HG03342 (cell line): ENCODE data around the gene GATB.

Experiments
- ATAC-seq: cut with Tn5 transposase; IDR thresholded peaks from one replicate; pipeline ENCODE4 v1.9.1; 2021; ENCODE audit warnings: mild to moderate bottlenecking, moderate library complexity; ENCODE audit not compliant: unreplicated experiment

GATB gene, protein sequence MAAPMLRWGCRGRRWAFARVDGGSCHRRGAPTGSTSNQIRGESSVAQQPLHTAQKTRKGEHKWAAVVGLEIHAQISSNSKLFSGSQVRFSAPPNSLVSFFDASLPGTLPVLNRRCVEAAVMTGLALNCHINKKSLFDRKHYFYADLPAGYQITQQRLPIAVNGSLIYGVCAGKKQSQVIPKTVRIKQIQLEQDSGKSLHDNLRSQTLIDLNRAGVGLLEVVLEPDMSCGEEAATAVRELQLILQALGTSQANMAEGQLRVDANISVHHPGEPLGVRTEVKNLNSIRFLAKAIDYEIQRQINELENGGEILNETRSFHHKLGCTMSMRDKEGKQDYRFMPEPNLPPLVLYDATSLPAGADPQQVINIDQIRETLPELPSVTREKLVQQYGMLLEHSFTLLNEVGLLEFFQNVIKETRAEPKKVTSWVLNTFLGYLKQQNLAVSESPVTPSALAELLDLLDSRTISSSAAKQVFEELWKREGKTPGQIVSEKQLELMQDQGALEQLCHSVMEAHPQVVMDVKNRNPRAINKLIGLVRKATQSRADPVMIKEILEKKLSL

DNA sequence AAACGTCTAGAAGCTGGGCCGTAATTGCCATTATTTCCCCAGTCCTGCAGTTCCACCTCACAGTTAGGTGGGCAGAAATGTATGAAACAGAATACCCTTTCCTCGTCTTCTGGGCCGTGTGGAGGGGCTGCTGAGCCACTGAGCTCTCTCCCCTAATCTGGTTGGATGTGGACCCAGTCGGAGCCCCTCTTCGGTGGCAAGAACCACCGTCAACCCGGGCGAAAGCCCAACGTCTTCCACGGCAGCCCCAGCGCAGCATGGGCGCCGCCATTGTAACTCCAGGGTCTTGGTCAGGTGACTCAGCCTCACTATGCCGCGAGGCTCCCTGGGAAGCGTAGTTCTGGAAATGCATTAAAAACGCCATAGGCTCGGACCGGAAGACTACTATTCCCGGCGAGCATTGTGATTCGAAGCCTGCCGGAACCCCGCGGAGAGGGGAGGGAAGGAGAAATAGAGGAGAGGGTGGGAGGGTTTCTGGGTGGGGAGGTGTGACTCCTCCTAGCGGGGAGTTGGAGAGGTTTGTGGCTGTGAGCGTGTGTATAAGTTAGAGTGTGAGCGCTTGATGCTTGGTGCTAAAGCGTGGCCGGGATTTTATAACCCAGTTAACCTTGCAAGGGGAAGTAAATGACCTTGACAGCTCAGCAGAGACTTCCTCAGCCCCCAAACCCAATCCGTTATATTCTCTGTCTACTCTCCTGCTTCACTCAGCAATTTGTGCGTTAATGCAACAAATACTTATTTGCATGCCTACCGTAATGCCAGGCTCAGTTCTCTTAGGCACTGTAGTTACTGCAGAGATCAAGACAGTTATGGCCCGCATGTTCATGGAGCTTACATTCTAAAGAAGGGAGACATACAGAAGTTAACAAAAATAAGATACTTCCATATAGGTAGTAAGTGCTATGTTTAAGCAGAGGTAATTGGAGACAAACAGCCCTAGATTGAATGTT lies at the start of gene GATB:
TSS of gene GATB (minus strand) at position 296 of the 950 bp plus-strand sequence. CDS start at position 271, 25 bp downstream.
- ATAC-seq, result peak; percentile 100

DNA sequence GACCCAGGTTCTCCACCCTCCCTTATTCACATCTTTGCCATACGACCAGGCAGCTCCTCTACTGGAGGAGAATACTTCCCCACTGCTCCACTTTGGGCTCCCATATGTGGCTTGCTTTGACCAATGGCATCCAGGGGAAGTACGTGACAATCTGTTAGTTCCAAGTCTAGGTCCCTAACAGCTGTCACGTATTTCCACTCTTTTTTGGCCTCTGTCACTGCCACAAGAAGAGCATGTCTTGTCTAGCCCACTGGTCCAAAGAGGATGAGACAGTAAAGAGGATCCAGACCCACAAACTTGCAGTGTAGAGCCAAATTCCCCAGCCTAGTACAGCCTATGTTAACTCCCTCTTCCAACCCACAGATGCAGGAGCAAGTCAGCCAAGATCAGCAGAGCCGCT lies 49.7 kb upstream of the GATB start:
- no peak for ATAC-seq

DNA sequence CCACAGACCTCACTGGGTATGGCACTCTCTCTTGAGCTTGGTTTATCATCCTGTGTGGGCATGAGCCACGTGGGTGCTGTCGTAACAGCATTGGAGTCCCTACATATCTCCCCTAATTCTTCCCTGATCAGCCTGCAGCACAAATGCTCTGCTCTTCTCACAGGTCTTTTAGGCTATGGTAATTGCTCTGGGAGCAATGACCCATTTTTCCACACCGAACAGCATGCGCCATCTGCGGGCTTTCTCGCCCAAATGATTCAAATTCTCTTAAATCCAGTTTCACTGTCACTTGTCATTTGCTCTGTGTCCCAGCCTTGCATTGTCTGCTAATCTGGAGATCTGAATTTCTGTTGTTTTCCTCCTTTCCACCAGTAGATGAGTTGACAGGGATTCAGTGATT lies 48.9 kb upstream of the GATB start:
- ATAC-seq, result no peak

DNA sequence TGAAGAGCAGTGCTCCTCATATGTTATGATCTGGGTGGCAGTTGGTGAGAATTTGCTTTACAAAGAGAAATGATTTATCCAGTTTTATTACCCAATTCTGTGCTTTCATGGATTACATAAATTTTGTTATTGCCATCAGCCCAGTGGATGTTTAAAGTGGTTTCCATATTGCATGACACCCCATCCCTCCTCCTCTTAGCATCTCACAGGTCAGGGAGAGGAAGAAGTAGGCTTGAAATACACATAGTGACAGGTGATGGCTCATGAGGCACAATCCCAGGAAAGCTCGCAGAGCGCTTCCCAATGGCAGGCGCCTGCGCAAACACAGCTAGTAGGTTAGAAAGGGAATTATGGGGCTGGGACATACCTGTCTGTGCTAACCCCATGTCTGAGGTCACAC lies 47.7 kb upstream of the GATB start:
- ATAC-seq, result no peak

DNA sequence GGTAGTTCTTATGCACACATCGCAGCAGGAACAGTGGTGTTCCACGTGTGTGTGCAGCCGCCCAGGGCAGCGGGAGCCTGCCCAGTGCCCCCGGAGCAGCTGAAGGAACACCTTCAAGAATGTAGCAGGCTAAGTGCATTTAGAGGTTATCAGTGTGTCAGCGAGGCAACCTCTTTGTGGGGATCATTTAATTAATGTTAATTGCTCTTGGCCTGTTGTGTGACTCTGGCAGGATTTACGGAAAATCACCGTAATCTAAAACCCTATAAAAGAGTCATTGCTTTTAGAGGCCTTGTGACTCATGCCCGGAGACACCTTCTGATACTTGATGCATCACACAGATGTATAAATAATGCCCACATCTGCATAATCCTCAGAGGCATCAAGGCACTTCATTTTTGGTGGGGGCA lies 47.3 kb upstream of the GATB start:
- no peak for ATAC-seq

DNA sequence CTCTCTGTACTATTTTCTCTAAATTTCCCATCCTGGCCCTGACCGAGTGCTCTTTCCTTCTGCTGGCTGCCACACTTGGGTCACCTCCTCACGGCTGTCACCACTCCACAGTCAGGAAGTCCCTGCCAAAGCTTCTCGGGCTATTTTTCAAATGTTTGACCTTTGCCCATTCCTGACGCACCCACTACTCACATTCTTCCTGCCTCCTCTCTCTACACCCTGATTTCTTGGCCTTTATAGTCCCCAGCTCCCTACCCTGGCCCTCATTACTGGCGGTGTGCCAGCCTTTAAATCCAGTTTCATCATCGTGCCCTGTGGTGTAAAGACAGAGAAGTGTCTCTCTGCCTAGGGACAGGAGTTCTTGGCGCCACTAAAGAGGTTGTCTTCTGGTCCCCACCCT lies 46.4 kb upstream of the GATB start:
- no peak for ATAC-seq

DNA sequence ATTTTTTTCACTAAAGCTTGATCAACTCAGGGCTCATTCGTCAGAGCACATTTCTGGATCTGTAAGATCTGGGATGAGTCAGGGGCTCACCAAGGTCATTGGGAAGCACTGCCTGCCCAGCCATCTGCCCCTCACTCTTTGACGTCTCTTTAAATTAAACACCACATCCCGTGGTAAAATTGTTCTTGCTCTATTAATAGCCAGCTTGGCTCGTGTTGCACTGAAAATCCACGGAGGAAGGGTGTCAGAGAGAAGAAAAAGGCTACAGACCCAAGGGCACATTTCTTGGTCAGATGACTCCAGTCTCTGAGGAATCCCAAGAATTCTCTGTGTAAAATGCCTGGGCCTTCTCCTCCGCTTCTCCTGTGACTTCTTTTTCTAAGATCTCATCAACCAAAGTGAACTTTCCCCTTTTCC lies 45.7 kb upstream of the GATB start:
- ATAC-seq, result no peak

DNA sequence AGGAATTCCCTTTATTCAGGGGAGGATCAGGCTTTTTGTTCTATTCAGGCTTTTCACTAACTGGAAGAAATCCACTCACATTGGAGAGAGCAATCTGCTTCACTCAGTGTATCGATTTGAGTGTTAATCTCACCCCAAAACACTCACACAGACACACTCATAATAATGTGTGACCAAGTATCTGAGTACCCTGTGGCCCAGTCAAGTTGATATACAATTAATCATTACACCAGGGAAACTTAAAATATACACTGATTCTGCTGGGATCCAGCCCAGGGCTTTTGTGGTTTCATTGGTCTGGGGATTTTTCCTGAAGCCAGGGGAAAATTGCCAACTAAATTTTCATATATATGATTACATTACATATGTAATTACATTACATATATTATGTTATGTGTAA lies 44.0 kb upstream of the GATB start:
- ATAC-seq, result no peak

DNA sequence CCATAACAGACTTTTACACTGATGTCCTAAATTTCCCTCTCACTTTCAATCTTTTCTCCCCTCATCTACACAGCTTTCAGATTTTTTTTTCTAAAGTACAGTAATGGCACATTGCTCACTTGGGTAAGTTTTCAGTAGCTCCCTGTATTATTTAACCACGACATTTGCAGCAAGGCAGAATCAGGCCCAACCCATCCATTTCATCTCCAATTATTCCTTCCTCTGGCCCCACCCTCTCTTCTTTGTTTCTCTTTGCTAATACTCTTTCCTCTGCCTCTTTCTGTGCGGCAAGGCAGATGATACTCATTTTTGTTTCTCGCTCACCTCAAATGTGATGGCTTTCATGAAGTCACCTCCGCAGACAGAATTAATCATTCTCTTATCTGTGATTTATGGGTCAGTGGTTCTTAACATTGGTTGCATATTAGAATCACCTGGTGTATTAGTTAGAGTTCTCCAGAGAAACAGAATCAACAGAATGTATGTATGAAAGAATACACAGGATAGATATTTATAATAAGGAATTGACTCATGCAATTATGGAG lies 43.4 kb upstream of the GATB start:
- no peak for ATAC-seq

DNA sequence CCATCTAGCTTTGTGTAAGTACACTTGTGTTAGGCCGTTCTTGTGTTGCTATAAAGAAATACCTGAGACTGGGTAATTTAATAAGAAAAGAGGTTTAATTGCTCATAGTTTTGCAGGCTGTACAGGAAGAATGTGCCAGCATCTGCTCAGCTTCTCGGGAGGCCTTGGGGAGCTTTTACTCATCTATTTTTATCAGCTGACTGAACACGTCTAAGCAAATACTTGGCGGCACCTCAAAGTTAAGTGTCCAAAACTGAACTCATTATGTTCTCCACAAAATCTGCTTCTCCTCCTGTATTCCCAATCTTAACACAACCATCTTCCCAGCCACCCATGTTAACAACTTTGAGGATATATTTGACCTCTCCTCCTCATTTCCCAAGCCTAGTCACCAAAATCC lies 42.4 kb upstream of the GATB start:
- ATAC-seq, result no peak

DNA sequence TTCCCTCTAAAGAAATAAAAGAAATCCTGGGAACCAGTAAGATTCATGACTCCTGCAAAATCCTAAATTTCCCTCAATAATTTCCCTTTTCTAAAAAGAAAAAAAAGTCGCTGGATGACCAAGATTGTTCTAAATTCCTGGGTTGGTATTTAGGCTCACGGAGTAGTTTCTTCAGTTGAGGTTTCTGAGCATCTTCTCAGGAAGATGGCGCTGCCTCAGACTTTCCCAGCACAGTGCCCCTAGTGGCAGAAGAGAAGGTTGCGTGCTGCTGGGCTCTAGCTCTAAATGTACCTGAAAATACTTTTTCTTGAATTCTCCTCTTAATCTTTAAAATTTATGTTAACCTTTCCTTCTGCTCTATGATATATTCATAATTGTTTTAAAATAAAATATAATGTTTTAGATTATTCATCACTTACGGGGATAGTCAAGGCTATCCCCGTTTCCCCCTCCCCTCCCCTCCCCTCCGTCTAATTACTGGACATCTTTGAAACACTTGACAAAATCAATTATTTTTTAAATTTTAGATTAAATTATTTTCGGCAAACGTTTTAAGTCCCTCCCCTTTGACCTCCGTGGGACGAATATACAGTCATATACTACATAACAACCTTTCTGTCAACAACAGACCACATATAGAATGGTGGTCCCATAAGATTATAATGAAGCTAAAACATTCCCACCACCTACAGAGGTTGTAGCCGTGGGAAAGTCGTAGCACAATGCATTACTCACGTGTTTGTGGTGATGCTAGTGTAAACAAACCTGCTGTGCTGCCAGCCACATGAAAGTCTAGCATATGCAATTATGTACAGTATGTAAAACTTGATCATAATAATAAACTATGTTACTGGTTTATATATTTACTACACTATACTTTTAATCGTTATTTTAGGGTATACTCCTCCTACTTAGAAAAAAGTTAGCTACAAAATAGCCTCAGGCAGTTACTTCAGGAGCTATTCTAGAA lies 41.0 kb upstream of the GATB start:
- ATAC-seq, result peak; percentile 36

DNA sequence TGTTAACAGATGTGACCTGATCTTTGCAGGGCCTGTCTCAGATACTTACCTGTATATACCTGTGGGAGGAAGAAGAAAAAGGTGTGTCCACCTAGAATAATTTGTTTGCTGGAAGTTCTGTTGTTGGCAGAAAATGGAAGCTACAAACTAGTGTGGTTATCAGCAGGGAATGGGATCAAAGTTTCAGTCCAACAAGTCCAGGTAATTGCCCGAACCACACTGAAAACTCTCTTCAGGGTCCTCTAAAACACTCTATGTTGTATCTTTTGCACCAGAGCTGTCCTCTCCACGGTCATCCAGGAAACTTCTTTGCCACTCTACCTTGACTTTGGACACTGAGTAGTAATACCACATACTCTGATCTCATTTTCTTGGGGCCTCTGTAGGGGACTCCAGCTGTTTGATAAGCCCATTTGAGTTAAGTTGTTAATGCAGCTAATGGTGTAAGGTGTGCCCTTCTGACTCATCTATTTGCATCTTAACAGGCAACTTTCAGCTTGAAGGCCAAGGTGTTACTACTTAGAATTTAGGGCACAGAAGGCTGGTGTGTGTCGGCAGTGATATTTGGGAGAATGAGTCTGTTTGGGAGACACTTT lies 38.7 kb upstream of the GATB start:
- ATAC-seq, result no peak

DNA sequence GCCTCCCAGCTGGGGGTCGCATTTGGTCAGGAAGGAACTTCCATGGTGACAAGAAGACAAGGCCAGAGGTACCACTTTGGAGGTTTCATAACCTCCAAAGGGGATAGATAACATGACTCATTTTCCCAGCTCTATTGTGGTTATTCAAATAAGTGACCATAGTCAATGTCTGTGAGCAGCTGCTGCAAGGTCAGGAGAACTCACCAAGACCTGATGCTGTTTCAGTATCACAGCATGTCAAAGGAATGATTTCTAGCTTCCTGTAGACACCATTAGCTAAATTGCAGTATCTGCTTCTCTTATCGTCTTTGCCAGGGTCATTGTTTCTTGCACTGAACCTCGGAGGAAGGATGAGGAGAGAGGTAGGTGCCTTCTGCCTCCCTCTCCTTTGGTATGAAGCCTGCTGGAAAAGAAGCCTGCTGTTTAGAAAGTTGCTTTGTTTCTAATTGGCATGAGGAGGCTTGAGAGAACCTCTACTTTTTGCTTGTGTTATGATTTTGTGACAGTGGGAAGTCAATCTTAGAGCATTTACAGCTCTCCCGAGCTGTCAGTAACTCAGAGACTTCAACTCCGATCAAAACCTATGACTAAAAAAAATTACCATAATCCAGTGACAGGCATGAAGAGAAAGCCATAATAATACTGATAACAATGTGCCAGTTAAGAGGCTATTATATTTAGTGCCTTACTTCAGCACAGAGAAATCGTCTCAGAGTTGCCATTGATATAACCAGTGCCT lies 38.0 kb upstream of the GATB start:
- peak; percentile 82 for ATAC-seq

DNA sequence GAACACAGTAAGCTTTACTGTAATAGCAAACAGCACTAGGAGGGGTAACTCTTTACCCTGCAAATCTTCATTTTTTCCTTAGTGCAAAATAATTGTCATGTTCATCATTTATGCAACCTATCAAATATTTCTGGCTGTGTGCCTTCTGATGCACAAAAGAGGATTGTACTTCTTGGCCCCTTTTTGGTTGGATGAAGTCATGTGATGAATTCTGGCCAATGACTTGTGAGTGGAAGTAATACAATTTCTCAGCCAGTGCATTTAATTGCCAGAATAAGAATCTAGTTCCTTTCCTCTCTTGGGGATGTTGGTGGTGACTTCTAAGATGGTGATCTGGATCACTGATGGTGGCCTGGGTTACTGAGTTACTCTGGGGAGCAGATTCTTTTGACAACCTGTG lies 37.0 kb upstream of the GATB start:
- ATAC-seq, result no peak

DNA sequence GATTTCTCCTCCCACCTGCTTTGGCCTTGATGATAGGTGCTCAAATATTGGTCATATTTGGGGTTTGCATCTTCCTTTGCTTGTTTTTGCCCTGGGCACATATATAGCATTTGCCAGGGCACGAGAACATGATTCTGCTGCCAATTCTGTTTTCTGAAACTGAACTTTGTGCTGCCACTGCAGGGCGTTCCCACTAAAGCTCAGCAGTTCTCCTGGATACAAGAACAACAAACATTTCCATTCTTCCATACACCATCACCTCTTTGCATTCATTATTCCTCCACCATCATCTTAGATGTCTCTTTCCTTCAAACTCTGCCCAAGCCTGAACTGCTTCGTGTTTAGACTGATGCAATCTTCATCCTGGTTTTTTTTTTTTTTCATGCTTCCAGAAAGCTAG lies 36.3 kb upstream of the GATB start:
- no peak for ATAC-seq

DNA sequence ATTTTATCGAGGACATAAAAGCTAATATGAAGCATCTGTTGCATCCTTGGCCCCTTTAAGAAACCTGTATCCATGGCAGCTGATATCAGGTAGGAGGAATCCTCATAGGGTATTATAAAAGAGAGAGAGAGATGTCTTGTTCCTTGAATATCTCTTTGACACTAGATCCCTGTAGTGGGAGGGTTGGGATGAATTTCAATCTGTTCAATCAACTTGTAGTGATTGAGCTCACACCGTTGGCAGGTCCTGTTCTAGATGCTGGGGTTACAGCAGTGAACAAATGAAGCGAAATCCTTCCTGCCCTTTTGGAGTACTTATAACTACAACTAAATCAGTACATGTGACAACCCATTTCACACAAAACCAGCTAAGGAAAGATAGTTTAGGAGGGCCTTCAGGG lies 35.3 kb upstream of the GATB start:
- ATAC-seq, result no peak

DNA sequence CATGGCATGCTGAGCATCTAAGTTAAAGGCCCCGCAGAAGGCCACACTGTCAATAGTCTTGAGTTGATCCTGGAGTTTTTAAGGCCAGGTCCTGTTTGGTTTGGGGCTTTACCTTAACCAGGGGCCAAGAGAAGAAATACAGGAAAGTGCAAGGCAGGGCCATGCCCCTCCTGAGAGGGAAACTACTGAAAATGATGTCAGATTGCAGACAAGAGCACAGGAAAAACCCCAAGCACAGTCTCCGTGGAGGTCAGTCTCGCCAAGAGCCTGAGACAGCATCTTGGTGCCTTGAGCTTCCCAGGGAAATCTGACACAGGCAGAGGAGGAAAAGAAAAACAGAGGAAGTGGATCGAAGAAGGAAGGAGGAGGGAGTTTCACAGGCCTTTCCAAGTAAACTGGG lies 32.2 kb upstream of the GATB start:
- ATAC-seq, result no peak

DNA sequence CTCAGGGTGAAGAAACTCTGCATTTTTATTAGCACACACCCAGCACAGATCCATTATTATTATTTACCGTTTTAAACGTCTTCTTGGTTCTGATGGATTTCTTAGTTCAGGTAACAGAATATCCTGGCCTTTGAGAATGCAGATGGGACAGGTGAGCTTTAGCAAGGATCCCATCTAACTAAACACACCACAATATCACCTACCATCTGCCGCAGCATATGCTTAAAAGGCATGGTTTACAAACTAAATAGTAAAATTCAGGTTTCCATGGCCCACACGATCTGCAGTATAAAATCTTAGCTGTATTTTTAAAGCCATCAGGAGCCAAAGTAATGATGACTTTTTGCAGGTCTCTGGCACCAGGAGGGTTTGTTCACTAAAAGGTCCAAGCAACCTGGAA lies 31.7 kb upstream of the GATB start:
- ATAC-seq, result no peak

DNA sequence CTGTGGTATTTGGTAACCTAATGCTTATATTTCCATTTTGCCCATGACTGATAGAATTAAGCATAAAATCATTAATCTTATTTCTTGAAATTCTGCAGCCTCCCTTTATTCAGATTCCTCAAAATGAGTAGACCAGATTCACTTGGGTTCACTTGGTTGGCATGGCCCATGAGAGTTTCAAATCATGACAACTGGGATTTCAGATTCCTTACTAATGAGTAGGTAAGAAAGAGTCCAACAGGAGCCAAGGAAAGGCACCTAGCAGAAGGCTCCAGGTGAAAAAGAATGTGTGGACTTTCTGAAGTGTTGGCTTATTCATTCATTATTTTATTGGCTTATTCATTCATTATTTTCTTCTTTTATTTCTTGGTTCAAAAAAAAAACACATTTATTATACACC lies 27.2 kb upstream of the GATB start:
- no peak for ATAC-seq
